GM19372 (cell line): ENCODE measurements around the gene MISP3.

Source experiments
- ATAC-seq: cut with Tn5 transposase; IDR thresholded peaks from one replicate; pipeline ENCODE4 v1.9.1; 2021; ENCODE audit warnings: mild to moderate bottlenecking, low read depth, moderate library complexity; ENCODE audit not compliant: unreplicated experiment

MISP3 gene

GRCh38 chr19:14053032-14053431, 19.6 kb upstream of the MISP3 start:
- no peak for ATAC-seq

GRCh38 chr19:14053500-14053899, 19.1 kb upstream of the MISP3 start:
- ATAC-seq: no peak

- ATAC-seq: no peak
Measured at GRCh38 chr19:14054099-14054498, 18.5 kb upstream of the MISP3 start.

- no peak for ATAC-seq
Measured at GRCh38 chr19:14054721-14055120, 17.9 kb upstream of the MISP3 start.

GRCh38 chr19:14055396-14055795, 17.2 kb upstream of the MISP3 start:
- ATAC-seq: no peak

GRCh38 chr19:14056069-14056666, 16.4 kb upstream of the MISP3 start:
- no peak for ATAC-seq

- ATAC-seq: no peak
Measured at GRCh38 chr19:14056741-14057356, 15.7 kb upstream of the MISP3 start.

GRCh38 chr19:14058182-14059092, 14.1 kb upstream of the MISP3 start:
- no peak for ATAC-seq

- ATAC-seq: no peak
Measured at GRCh38 chr19:14059093-14059480, 13.5 kb upstream of the MISP3 start.

GRCh38 chr19:14059652-14060155, 12.9 kb upstream of the MISP3 start:
- no peak for ATAC-seq

- no peak for ATAC-seq
Measured at GRCh38 chr19:14061081-14061749, 11.4 kb upstream of the MISP3 start.

GRCh38 chr19:14061751-14062557, 10.6 kb upstream of the MISP3 start, which contains the start of gene PALM3:
Gene PALM3, minus strand, starts transcription at chr19:14062076. Its CDS starts 96 bp downstream, at chr19:14061980.
- no peak for ATAC-seq

GRCh38 chr19:14062558-14062855, 10.1 kb upstream of the MISP3 start:
- ATAC-seq: no peak

GRCh38 chr19:14063105-14063504, 9.5 kb upstream of the MISP3 start:
- no peak for ATAC-seq

- no peak for ATAC-seq
Measured at GRCh38 chr19:14066134-14066533, 6.5 kb upstream of the MISP3 start.

- ATAC-seq: no peak
Measured at GRCh38 chr19:14070268-14071050, 2.1 kb upstream of the MISP3 start.

GRCh38 chr19:14073261-14073924, 807 bp downstream of the MISP3 start:
- ATAC-seq: peak; percentile 57

- no peak for ATAC-seq
Measured at GRCh38 chr19:14073925-14074838, 1.6 kb downstream of the MISP3 start.
